HL-60 (cell line): ENCODE measurements around the gene TMEM244.

Source experiments
- DNase-seq, 2 experiments: peaks; one replicate each; pipeline ENCODE4 v3.0.0-alpha.2; 2010 to 2020; ENCODE audit warnings: low read depth in 1 of 2, low spot score in 1 of 2
- H3K27ac ChIP-seq: fragments of 250-450 bp; sonication (Bioruptor Pico); replicated peaks from 2 replicates; pipeline ENCODE4 v1.5.1; 2020; ENCODE audit warnings: mild to moderate bottlenecking, moderate library complexity
- H3K27me3 ChIP-seq: fragments of 250-450 bp; sonication (Bioruptor Pico); 2 replicates; pipeline ENCODE4 v1.5.1; 2021; ENCODE audit warnings: mild to moderate bottlenecking, moderate library complexity; ENCODE audit not compliant: insufficient read depth, poor library complexity, severe bottlenecking
- H3K4me3 ChIP-seq: replicated peaks from 2 replicates; pipeline ENCODE4 v1.5.1; 2011; ENCODE audit warnings: mild to moderate bottlenecking, control low read depth, low read length; ENCODE audit not compliant: insufficient read depth
- GABPA ChIP-seq: IDR thresholded peaks from 2 replicates; pipeline ENCODE4 v1.6.1; 2012; ENCODE audit warnings: low read depth
- POLR2AphosphoS5 ChIP-seq: IDR thresholded peaks from 2 replicates; pipeline ENCODE4 v1.6.1; 2012; ENCODE audit warnings: low read depth
- SPI1 ChIP-seq: IDR thresholded peaks from 2 replicates; pipeline ENCODE4 v1.6.1; 2012; ENCODE audit warnings: low read depth, mild to moderate bottlenecking, borderline replicate concordance
- TF ChIP-seq, protein P1 (sequence below): IDR thresholded peaks from 2 replicates; pipeline ENCODE4 v1.6.1; 2012; ENCODE audit warnings: low read depth; ENCODE audit not compliant: insufficient replicate concordance
- TF ChIP-seq, protein P2 (sequence below): IDR thresholded peaks from one replicate; pipeline ENCODE4 v1.5.1; 2011; ENCODE audit warnings: low read length, control low read depth, inconsistent platforms; ENCODE audit not compliant: insufficient read depth

The TMEM244 gene

GRCh38 chr6:129872586-129872985 is 11.5 kb upstream of the TMEM244 start:
- no peak for TF ChIP-seq GABPA
- TF ChIP-seq, protein P1, sequence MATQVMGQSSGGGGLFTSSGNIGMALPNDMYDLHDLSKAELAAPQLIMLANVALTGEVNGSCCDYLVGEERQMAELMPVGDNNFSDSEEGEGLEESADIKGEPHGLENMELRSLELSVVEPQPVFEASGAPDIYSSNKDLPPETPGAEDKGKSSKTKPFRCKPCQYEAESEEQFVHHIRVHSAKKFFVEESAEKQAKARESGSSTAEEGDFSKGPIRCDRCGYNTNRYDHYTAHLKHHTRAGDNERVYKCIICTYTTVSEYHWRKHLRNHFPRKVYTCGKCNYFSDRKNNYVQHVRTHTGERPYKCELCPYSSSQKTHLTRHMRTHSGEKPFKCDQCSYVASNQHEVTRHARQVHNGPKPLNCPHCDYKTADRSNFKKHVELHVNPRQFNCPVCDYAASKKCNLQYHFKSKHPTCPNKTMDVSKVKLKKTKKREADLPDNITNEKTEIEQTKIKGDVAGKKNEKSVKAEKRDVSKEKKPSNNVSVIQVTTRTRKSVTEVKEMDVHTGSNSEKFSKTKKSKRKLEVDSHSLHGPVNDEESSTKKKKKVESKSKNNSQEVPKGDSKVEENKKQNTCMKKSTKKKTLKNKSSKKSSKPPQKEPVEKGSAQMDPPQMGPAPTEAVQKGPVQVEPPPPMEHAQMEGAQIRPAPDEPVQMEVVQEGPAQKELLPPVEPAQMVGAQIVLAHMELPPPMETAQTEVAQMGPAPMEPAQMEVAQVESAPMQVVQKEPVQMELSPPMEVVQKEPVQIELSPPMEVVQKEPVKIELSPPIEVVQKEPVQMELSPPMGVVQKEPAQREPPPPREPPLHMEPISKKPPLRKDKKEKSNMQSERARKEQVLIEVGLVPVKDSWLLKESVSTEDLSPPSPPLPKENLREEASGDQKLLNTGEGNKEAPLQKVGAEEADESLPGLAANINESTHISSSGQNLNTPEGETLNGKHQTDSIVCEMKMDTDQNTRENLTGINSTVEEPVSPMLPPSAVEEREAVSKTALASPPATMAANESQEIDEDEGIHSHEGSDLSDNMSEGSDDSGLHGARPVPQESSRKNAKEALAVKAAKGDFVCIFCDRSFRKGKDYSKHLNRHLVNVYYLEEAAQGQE: no peak
- TF ChIP-seq POLR2AphosphoS5: no peak
- TF ChIP-seq, protein P2, sequence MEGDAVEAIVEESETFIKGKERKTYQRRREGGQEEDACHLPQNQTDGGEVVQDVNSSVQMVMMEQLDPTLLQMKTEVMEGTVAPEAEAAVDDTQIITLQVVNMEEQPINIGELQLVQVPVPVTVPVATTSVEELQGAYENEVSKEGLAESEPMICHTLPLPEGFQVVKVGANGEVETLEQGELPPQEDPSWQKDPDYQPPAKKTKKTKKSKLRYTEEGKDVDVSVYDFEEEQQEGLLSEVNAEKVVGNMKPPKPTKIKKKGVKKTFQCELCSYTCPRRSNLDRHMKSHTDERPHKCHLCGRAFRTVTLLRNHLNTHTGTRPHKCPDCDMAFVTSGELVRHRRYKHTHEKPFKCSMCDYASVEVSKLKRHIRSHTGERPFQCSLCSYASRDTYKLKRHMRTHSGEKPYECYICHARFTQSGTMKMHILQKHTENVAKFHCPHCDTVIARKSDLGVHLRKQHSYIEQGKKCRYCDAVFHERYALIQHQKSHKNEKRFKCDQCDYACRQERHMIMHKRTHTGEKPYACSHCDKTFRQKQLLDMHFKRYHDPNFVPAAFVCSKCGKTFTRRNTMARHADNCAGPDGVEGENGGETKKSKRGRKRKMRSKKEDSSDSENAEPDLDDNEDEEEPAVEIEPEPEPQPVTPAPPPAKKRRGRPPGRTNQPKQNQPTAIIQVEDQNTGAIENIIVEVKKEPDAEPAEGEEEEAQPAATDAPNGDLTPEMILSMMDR: no peak
- TF ChIP-seq SPI1: no peak
- no peak for DNase-seq
- no peak overlapping the region for H3K27ac ChIP-seq
- H3K4me3 ChIP-seq: no peak overlapping the region
- peaks cover 3% of the 10 kb centered on the region for H3K27me3 ChIP-seq

DNA sequence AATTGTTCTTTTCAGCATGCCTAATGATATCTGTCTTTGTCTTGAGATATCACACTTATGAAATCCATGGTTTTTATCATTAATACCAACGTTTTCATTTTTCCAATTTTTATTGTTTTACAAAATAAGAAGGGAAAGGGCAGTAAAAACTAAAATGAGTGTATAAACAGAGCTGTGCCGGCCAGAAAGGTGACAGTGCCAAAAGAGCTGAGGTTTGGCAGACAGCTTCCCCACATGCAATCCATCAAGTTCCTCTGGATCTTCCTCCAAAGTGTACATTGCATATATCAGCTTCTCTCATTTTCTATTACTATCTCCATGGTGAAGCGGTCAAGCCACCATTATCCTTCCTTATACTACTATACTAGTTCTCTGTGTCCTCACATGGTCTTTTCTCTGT is 10.1 kb upstream of the TMEM244 start:
- TF ChIP-seq GABPA: no peak
- TF ChIP-seq POLR2AphosphoS5: no peak
- TF ChIP-seq, protein P2: no peak
- no peak for TF ChIP-seq SPI1
- H3K27ac ChIP-seq: no peak overlapping the region
- H3K27me3 ChIP-seq: peaks cover 3% of the 10 kb centered on the region
- no peak overlapping the region for H3K4me3 ChIP-seq
- no peak for DNase-seq

DNA sequence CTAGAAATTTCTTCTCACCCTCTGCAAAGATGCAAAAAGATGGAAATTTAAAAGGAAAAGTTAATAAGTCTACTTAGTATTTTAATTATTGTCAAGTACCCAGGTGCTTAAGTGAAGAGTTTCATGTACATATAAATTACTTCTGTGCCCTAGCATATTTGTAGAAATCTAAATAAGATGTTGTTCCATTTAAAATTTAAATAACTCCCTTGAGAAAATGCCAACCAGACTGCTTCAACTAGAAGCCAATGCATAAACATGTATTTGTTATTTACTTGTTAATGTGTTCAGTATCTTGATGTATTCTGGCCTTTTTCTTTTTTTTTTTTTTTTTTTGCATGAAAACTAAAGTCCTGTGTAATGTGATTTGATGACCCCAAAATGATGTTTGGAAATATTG is 6.3 kb upstream of the TMEM244 start:
- H3K4me3 ChIP-seq: no peak overlapping the region
- DNase-seq: no peak
- H3K27ac ChIP-seq: no peak overlapping the region
- no peaks in the 10 kb centered on the region for H3K27me3 ChIP-seq
- TF ChIP-seq, protein P2: no peak
- no peak for TF ChIP-seq GABPA
- no peak for TF ChIP-seq POLR2AphosphoS5
- TF ChIP-seq, protein P1: no peak
- TF ChIP-seq SPI1: no peak

DNA sequence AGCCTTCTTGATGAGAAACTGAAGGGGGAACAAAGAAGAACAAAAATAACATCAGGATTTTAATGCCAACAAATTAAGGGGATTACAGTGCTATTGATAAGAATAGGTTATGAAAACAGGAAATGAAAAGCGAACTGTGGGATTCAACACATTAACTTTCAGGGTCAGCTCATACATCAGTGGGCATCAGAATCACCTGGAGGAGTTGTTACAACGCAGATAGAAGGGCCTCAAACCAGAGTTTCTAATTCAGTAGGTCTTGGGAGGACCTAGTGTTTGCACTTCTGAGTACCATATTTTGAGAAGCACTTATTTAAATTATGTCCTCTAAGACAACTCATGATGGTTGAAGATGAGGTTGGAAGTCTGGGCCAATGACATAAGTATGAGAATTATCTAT is 5.6 kb upstream of the TMEM244 start:
- TF ChIP-seq, protein P2: no peak
- TF ChIP-seq, protein P1: no peak
- TF ChIP-seq POLR2AphosphoS5 (no peak), SPI1 (no peak), GABPA (no peak)

More for the DNA sequence above, 5.6 kb upstream of the TMEM244 start:
- H3K27ac ChIP-seq: no peak overlapping the region
- H3K27me3 ChIP-seq: no peaks in the 10 kb centered on the region
- no peak for DNase-seq
- no peak overlapping the region for H3K4me3 ChIP-seq
